HepG2 (cell line): ENCODE measurements around the gene TACC3. TPM values are rescaled to one million over a fixed set of nuclear protein-coding genes. Genes with fewer than 3 reads are reported as not detected.

Experiments
- ATAC-seq: fragments of 200-7000 bp; cut with Tn5 transposase; 3 replicates; pipeline ENCODE4 v1.9.1; 2020; ENCODE audit warnings: mild to moderate bottlenecking, moderate library complexity
- BruUV-seq: library from RNA; stranded (reverse); fragments of 400-500 nt; replicated peaks from 2 replicates; lab custom pipeline; 2021; lab: Mats Ljungman, UMichigan
- CTCF ChIA-PET: fragments of 300-600 bp; formaldehyde crosslinking; extraction: SDS; loops from one replicate; lab custom pipeline; 2021; ENCODE audit warnings: low total read pairs, inconsistent platforms, low intra/inter-chr PET ratio; lab: Yijun Ruan, JAX
- POLR2A ChIA-PET: fragments of 350-600 bp; sonication (Branson Sonifier 250); formaldehyde crosslinking; loops from one replicate; lab custom pipeline; 2020; ENCODE audit warnings: antibody characterized with exemption, inconsistent platforms; lab: Yijun Ruan, JAX
- DNase-seq: peaks from one replicate; pipeline ENCODE4 v3.0.0-alpha.2; 2015; ENCODE audit warnings: low spot score
- FAIRE-seq: peaks from 3 replicates; lab custom pipeline; 2011; peaks lifted over from hg19 to GRCh38; lab: Jason Lieb, UNC
- H2AFZ ChIP-seq: one replicate; pipeline ENCODE4 v1.6.1; 2011; ENCODE audit warnings: low read length, inconsistent platforms
- H3K27ac ChIP-seq: fragments of 300-600 bp; 3 replicates; pipeline ENCODE4 v1.8.0; 2011; ENCODE audit warnings: mixed run types, mild to moderate bottlenecking, mixed read lengths, low read length, inconsistent platforms; ENCODE audit not compliant: insufficient read depth; ENCODE audit errors: extremely low read length
- H3K27me3 ChIP-seq, 2 experiments: fragments of 200-600 bp in 1 of 2; 2 replicates in 1 of 2; 3 replicates in 1 of 2; pipeline versions ENCODE4 v1.6.0 to v1.8.0; 2011; ENCODE audit warnings: low read length in 2 of 2, mild to moderate bottlenecking in 2 of 2, moderate library complexity in 2 of 2, inconsistent platforms in 1 of 2; ENCODE audit not compliant: insufficient read depth in 2 of 2, control insufficient read depth in 1 of 2
- H3K36me3 ChIP-seq, 2 experiments: fragments of 200-600 bp in 1 of 2; replicated peaks in 1 of 2; 2 replicates in 1 of 2; 3 replicates in 1 of 2; pipeline versions ENCODE4 v1.5.1 to v1.8.0; 2011; ENCODE audit warnings: low read length in 2 of 2, inconsistent platforms in 1 of 2; ENCODE audit not compliant: insufficient read depth in 2 of 2, control insufficient read depth in 1 of 2
- H3K4me1 ChIP-seq: 2 replicates; pipeline ENCODE4 v1.5.1; 2012; ENCODE audit warnings: low read length, inconsistent platforms; ENCODE audit not compliant: insufficient read depth
- H3K4me2 ChIP-seq: 2 replicates; pipeline ENCODE4 v1.6.0; 2011; ENCODE audit warnings: low read depth, low read length, inconsistent platforms
- H3K4me3 ChIP-seq, 3 experiments: fragments of 200-600 bp in 1 of 3; sonication (generic), shearing (Covaris generic) in 1 of 3; replicated peaks in 1 of 3; 2 replicates each; pipeline ENCODE4 v1.5.1; 2011 to 2016; ENCODE audit warnings: low read length in 3 of 3, inconsistent platforms in 2 of 3, low read depth in 2 of 3, mild to moderate bottlenecking in 2 of 3, control low read depth in 1 of 3, mixed read lengths in 1 of 3; ENCODE audit not compliant: insufficient read depth in 1 of 3
- H3K79me2 ChIP-seq: one replicate; pipeline ENCODE4 v1.6.1; 2011; ENCODE audit warnings: low read length, inconsistent platforms; ENCODE audit not compliant: insufficient read depth
- H3K9ac ChIP-seq: 2 replicates; pipeline ENCODE4 v1.6.0; 2011; ENCODE audit warnings: mild to moderate bottlenecking, low read depth, low read length, inconsistent platforms; ENCODE audit not compliant: insufficient read depth
- H3K9me3 ChIP-seq: 2 replicates; pipeline ENCODE4 v1.5.1; 2012; ENCODE audit warnings: mild to moderate bottlenecking, low read length
- H4K20me1 ChIP-seq: 2 replicates; pipeline ENCODE4 v1.6.0; 2011; ENCODE audit warnings: inconsistent platforms, mild to moderate bottlenecking, low read length, moderate library complexity; ENCODE audit not compliant: insufficient read depth
- BCL6 ChIP-seq: IDR thresholded peaks from 2 replicates; pipeline ENCODE4 v1.6.1; 2016; ENCODE audit warnings: missing genetic modification reagents, missing compliant biosample characterization
- FOSL2 ChIP-seq: sonication (generic); formaldehyde crosslinking; IDR thresholded peaks from 2 replicates; pipeline ENCODE4 v1.4.0; 2020; ENCODE audit warnings: missing genetic modification reagents
- ISL2 ChIP-seq: sonication (generic); formaldehyde crosslinking; IDR thresholded peaks from 2 replicates; pipeline ENCODE4 v1.5.0; 2020; ENCODE audit warnings: missing genetic modification reagents
- KAT8 ChIP-seq: IDR thresholded peaks from 2 replicates; pipeline ENCODE4 v1.6.1; 2016; ENCODE audit warnings: missing genetic modification reagents, missing compliant biosample characterization
- TRIM24 ChIP-seq: sonication (generic); formaldehyde crosslinking; IDR thresholded peaks from 2 replicates; pipeline ENCODE4 v1.8.0; 2022; ENCODE audit warnings: mild to moderate bottlenecking, missing genetic modification reagents
- WGBS: methylation state at CpG from one replicate; pipeline ENCODE4 v1.1.6; 2017; ENCODE audit warnings: low lambda C conversion rate; 5-methylcytosine and 5-hydroxymethylcytosine counted together
- in situ Hi-C: cut with HindIII; loops from 2 replicates; pipeline ENCODE4 v1.10.0; 2017; ENCODE audit warnings: low pct_unique_long_range_greater_than_20kb; ENCODE audit not compliant: extremely low pct_ligation_motif_present
- intact Hi-C: fragments of 100-400 bp; cut with micrococcal nuclease; formaldehyde crosslinking; loops from one replicate; pipeline ENCODE4 v1.10.0; 2022; ENCODE audit not compliant: unreplicated experiment
- polyA plus RNA-seq, 8 experiments: library from polyadenylated mRNA; depleted of rRNA in 3 of 8; stranded (reverse) in 7 of 8; unstranded in 1 of 8; fragments of >200 nt; fragmentation: Illumina TruSeq in 4 of 8; extraction: Trizol in 4 of 8; gene quantifications; 2 replicates each; pipeline versions ENCODE4 v1.2.1 to v1.2.3, GENCODE V29; 2011 to 2016; ENCODE audit warnings: low read depth in 4 of 8, missing spikeins in 1 of 8, mixed read lengths in 1 of 8; ENCODE audit not compliant: insufficient read depth in 1 of 8
- total RNA-seq, 5 experiments: library from RNA; depleted of rRNA; stranded (reverse); fragments of >200 nt; fragmentation: Illumina TruSeq; extraction: Trizol; gene quantifications; 2 replicates each; pipeline ENCODE4 v1.2.3, GENCODE V29; 2016; ENCODE audit warnings: low read depth in 1 of 5
- TF ChIP-seq, protein P1 (sequence below): sonication (generic); formaldehyde crosslinking; IDR thresholded peaks from 2 replicates; pipeline ENCODE4 v1.9.0; 2021; ENCODE audit warnings: missing genetic modification reagents, mild to moderate bottlenecking, borderline replicate concordance
- TF ChIP-seq, protein P2 (sequence below): IDR thresholded peaks from 2 replicates; pipeline ENCODE4 v1.6.1; 2016; ENCODE audit warnings: low read depth, missing genetic modification reagents, missing compliant biosample characterization
- TF ChIP-seq, protein P3 (sequence below), 2 experiments: fragments of 450-650 bp in 1 of 2; sonication (generic) in 1 of 2; formaldehyde crosslinking in 1 of 2; IDR thresholded peaks; 2 replicates each; pipeline versions ENCODE4 v1.6.1 to v1.8.0; 2016 to 2022; ENCODE audit warnings: antibody characterized with exemption in 1 of 2, mild to moderate bottlenecking in 1 of 2, missing genetic modification reagents in 1 of 2

The TACC3 gene
- total and polyA plus RNA-seq, 2 of the 13 experiments (the other 11 are each of a cell fraction or from before 2014, with no cell fraction given), result 20.3 to 21.2 TPM

DNA sequence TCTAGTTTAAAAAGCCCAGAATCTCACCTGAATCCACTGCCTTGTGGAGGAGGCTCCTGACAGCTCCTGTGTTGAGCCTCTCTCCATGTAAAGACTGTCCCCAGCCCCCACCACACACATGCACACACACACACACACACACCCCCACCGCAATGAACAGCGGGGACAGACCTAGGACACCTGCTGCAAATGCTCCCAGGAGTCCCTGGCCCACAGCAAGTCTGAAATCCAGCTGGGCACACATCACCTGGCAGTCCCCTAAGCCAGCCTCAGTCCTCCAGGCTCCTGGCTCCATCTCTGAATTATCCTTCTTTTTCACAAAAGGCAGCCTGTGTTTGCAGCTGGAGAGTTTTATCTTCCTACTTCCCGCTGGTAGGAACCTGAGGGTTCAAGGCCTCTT lies 30.6 kb upstream of the TACC3 start:
- CTCF ChIA-PET, result no interaction called here
- Histone ChIP-seq H3K4me1 (peaks cover 2% of the 10 kb centered on the region; the same call in 1 of the 2 replicates), H3K4me3 (no peak overlapping the region), H3K27me3 (no peaks in the 10 kb centered on the region), H4K20me1 (peaks cover 2% of the 10 kb centered on the region; the same call in 1 of the 2 replicates), H3K9ac (no peak overlapping the region), H3K9me3 (no peaks in the 10 kb centered on the region), H3K4me2 (no peak overlapping the region), H3K27ac (no peak overlapping the region), H2AFZ (no peak overlapping the region), H3K79me2 (no peaks in the 10 kb centered on the region), H3K36me3 (peaks cover 12 to 52% of the 10 kb centered on the region in 2 experiments)
- no TSS peak for BruUV-seq
- DNase-seq, result no peak
- intact Hi-C loops (no loop called here), in situ Hi-C loops (loop anchor here (5.0 kb wide), 1 partner anchor 37 kb away; no protein-coding TSS in a partner anchor)
- FAIRE-seq, result no peak
- no peak for ATAC-seq
- POLR2A ChIA-PET, result interaction anchor here (0.6 to 1.2 kb wide), 2 partner anchors 19 to 79 kb away, joined by 3 to 5 read pairs; no protein-coding TSS in a partner anchor
- WGBS, result 97% methylated on average over 3 of the region's 3 CpGs
- TF ChIP-seq, protein P1, sequence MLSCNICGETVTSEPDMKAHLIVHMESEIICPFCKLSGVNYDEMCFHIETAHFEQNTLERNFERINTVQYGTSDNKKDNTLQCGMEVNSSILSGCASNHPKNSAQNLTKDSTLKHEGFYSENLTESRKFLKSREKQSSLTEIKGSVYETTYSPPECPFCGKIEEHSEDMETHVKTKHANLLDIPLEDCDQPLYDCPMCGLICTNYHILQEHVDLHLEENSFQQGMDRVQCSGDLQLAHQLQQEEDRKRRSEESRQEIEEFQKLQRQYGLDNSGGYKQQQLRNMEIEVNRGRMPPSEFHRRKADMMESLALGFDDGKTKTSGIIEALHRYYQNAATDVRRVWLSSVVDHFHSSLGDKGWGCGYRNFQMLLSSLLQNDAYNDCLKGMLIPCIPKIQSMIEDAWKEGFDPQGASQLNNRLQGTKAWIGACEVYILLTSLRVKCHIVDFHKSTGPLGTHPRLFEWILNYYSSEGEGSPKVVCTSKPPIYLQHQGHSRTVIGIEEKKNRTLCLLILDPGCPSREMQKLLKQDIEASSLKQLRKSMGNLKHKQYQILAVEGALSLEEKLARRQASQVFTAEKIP (CRISPR knock-in tag), result no peak
- TF ChIP-seq BCL6 (CRISPR knock-in tag), result no peak
- no peak for TF ChIP-seq TRIM24 (CRISPR knock-in tag)
- TF ChIP-seq, protein P2, sequence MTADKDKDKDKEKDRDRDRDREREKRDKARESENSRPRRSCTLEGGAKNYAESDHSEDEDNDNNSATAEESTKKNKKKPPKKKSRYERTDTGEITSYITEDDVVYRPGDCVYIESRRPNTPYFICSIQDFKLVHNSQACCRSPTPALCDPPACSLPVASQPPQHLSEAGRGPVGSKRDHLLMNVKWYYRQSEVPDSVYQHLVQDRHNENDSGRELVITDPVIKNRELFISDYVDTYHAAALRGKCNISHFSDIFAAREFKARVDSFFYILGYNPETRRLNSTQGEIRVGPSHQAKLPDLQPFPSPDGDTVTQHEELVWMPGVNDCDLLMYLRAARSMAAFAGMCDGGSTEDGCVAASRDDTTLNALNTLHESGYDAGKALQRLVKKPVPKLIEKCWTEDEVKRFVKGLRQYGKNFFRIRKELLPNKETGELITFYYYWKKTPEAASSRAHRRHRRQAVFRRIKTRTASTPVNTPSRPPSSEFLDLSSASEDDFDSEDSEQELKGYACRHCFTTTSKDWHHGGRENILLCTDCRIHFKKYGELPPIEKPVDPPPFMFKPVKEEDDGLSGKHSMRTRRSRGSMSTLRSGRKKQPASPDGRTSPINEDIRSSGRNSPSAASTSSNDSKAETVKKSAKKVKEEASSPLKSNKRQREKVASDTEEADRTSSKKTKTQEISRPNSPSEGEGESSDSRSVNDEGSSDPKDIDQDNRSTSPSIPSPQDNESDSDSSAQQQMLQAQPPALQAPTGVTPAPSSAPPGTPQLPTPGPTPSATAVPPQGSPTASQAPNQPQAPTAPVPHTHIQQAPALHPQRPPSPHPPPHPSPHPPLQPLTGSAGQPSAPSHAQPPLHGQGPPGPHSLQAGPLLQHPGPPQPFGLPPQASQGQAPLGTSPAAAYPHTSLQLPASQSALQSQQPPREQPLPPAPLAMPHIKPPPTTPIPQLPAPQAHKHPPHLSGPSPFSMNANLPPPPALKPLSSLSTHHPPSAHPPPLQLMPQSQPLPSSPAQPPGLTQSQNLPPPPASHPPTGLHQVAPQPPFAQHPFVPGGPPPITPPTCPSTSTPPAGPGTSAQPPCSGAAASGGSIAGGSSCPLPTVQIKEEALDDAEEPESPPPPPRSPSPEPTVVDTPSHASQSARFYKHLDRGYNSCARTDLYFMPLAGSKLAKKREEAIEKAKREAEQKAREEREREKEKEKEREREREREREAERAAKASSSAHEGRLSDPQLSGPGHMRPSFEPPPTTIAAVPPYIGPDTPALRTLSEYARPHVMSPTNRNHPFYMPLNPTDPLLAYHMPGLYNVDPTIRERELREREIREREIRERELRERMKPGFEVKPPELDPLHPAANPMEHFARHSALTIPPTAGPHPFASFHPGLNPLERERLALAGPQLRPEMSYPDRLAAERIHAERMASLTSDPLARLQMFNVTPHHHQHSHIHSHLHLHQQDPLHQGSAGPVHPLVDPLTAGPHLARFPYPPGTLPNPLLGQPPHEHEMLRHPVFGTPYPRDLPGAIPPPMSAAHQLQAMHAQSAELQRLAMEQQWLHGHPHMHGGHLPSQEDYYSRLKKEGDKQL (CRISPR knock-in tag), result no peak
- TF ChIP-seq, protein P3, sequence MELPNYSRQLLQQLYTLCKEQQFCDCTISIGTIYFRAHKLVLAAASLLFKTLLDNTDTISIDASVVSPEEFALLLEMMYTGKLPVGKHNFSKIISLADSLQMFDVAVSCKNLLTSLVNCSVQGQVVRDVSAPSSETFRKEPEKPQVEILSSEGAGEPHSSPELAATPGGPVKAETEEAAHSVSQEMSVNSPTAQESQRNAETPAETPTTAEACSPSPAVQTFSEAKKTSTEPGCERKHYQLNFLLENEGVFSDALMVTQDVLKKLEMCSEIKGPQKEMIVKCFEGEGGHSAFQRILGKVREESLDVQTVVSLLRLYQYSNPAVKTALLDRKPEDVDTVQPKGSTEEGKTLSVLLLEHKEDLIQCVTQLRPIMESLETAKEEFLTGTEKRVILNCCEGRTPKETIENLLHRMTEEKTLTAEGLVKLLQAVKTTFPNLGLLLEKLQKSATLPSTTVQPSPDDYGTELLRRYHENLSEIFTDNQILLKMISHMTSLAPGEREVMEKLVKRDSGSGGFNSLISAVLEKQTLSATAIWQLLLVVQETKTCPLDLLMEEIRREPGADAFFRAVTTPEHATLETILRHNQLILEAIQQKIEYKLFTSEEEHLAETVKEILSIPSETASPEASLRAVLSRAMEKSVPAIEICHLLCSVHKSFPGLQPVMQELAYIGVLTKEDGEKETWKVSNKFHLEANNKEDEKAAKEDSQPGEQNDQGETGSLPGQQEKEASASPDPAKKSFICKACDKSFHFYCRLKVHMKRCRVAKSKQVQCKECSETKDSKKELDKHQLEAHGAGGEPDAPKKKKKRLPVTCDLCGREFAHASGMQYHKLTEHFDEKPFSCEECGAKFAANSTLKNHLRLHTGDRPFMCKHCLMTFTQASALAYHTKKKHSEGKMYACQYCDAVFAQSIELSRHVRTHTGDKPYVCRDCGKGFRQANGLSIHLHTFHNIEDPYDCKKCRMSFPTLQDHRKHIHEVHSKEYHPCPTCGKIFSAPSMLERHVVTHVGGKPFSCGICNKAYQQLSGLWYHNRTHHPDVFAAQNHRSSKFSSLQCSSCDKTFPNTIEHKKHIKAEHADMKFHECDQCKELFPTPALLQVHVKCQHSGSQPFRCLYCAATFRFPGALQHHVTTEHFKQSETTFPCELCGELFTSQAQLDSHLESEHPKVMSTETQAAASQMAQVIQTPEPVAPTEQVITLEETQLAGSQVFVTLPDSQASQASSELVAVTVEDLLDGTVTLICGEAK (IDR thresholded peaks at IDR 0.05), result no peak
- TF ChIP-seq, protein P3 (CRISPR knock-in tag; IDR thresholded peaks at IDR 0.05), result no peak
- no peak for TF ChIP-seq ISL2 (CRISPR knock-in tag)
- TF ChIP-seq KAT8, result no peak
- no peak for TF ChIP-seq FOSL2 (CRISPR knock-in tag)
